GM11168 (cell line): ENCODE results near the gene IFT80.

ENCODE experiments used
- in situ Hi-C: fragments of 300-500 bp; cut with MboI; formaldehyde crosslinking; loops from one replicate; pipeline ENCODE4 v1.12.0; 2022; ENCODE audit warnings: low sequenced_read_pairs; ENCODE audit not compliant: unreplicated experiment

The IFT80 gene

DNA sequence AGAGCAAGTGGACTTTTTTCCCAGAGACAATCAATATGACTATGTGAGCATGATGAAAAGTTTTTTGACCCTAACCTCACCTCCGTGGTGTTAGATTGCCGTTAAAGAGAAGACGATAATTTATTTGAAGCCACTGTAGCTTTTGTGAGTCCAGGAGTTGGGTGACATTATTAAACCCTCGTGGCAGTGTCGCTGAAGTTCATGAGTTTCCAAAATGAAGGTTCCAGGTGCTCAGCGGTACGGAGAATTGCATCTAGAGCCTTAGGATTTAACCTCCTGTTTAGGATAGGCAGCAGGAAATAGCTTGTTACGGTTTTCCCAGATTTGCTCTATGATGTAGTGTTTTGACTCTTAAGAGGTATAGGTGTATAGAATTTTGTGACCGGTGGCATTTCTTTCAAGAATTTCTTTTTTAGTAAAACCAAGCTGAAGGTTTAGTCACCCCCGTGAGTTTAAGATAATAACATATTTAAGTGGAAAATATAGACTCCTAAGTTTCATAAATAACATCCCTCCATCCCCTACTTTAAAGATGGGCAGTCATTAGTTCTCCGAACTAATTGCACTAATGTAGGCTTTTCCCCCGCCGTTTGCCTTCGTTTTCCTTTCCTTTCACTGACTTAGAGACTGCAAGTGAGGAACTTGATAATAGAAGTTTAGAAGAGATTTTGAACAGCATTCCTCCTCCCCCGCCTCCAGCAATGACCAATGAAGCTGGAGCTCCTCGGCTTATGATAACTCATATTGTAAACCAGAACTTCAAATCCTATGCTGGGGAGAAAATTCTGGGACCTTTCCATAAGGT, 2.5 kb upstream of the IFT80 start:
- in situ Hi-C loops: no loop called here

DNA sequence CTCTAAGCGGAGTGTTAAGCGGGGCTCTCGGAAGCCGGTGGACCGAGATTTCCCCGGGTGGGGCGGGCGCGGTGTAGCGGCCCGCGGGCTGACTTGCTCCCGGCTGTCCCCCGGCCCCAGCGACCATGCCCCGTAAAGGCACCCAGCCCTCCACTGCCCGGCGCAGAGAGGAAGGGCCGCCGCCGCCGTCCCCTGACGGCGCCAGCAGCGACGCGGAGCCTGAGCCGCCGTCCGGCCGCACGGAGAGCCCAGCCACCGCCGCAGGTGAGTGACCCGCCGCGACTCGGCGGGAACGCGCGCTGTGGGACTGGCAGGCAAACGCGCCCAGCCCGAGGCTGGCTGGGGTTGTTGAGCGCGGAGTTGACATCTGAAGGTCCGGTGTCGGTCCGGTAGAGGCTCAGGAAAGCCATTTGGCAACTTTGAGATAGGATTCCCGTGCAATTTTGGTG, 1.7 kb upstream of the IFT80 start:
- in situ Hi-C loops: no loop called here

DNA sequence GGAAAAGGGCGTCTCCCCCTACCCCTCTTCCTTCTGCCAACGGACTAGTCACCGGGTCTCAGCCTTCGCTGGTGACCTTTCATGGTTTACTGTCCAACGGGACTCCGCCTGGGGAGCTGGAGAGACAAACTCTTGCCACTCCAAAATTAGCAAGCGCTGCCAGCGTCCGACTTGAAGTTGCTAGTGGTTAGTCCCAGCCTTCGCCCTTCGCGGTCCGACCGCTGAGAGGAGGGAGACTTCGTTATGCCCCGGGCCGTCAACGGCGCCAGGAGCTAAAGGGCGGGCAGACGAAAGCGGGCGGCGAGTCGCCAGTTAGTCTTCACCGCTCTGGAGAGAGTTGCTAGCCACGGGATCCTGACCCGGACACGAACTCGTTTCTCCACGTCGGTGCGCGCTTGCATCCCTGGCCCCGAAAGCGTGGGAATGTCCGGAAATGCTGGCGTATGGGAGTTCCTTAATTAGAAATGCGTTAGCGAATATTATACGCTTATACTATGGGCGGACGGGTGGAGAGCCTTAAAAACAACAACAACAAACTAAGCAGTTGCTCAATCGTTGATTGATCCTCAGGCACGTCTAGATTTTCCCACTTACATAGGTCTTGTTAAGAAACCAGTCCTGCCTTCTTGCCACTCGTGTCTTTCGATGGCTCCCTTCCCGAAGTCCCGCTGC, 1.1 kb upstream of the IFT80 start:
- in situ Hi-C loops: no loop called here

DNA sequence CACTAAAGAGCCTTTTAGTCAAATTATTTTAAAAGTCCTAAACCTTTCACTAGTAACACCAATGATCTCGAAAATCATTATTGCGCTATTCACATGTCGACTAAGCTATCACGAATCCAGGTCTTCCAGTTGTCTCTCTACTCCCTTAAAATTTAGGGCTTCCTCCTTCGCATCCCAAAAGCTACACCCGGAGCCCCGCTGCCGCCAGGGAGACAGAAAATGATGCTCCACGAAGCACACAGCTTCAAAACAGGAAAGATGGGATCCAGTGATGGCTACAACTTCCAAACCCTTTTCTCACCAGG, 253 bp downstream of the IFT80 start:
- in situ Hi-C loops: no loop called here

DNA sequence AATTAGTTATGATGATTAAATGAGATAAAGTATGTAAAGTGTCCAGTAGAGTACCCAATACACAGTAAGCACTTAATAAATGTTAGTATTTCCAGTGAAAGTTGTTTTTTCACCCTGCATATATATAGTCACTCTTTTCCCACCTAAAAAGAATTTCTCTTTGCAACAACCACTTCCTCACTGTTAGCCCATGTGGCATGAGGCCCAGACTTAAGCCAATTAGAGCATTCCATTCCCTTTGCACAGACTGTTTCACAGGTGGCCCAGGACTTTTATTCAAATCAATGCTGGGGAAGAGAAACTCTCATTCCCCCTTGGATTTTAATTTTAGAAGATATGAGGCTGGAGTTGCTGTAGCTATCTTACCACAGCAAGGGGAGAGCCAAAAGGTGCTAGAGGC, 3.7 kb downstream of the IFT80 start:
- in situ Hi-C loops: no loop called here

DNA sequence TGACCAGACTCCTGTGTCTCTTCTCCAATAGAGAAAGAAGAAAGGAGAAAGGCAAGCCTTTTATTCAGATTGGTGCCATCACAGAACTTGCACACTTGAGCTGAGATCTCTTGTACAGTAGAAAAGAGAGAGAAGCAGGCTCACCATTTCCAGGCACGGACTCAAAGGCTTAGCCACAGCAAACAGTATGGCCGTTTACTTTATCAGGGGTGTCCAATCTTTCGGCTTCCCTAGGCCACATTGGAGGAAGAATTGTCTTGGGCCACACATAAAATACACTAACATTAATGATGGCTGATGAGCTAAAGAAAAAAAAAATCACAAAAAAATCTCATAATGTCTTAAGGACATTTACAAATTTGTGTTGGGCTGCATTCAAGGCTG, 5.0 kb downstream of the IFT80 start:
- in situ Hi-C loops: no loop called here

DNA sequence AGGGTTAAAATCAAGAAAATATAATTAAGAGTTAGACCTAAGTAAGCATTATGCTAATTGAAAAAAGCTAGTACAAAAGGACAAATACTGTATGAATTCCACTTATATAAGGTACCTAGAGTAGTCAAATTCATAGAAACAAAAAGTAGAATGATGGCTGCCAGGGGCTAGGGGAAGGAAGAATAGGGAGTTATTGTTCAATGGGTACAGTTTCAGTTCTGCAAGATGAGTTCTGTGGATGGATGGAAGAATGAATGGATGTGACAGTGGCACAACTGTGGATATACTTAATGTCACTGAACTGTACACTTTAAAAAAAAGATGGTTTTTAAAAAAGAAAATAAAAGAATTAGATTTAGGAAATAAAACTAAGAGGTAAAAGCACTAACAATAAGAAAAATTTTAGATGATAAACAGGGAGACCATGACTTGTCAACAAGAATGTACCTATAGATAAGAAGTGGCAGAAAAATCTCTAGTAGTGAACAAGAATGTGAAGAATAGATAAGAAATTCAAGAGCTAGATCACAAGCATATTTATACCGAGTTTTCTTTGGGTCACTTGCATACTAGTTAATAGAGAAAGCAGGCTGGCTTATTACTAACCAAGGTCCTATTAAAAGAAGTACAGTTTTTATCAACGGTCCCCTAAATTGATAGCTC, 5.5 kb downstream of the IFT80 start:
- in situ Hi-C loops: no loop called here

DNA sequence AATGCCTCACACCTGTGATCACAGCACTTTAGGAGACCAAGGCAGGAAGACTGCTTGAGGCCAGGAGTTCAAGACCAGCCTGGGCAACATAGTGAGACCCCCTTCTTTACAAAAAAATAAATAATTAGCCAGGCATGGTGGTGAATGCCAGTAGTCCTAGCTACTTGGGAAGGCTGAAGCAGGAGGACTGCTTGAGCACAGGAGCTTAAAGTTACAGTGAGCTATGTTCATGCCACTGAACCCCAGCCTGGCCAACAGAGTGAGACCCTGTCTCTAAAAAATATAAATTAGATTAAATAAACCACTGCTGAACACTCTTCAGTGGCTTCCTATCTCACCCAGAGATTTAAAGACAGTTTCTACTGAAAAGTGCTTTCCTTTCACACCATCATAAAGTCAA, 6.2 kb downstream of the IFT80 start:
- in situ Hi-C loops: no loop called here

DNA sequence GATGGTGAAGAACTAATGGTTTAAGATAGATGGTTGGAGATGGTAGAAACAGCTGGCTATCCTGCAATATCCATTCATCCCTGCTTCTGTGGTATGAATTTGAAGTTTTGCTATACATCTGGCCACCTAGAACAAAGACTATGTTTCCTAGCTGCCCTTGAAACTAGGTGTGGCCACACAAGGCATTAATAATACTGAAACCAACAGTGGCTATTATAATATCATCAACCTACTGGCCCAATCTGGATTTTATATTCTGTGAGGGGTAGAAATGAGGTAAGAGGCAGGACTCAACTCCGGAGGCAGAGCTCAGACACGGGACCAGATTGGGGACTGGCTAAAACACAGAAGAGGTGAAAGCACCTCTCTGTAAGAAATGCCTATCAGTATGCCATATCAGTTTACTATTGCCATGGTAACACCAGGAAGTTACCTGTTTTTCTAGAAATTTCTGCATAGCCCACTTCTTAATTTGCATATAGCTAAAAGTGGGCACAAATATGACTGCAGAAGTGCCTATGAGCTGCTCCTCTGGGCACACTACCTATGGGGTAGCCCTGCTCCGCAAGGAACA, 8.4 kb downstream of the IFT80 start:
- in situ Hi-C loops: no loop called here

DNA sequence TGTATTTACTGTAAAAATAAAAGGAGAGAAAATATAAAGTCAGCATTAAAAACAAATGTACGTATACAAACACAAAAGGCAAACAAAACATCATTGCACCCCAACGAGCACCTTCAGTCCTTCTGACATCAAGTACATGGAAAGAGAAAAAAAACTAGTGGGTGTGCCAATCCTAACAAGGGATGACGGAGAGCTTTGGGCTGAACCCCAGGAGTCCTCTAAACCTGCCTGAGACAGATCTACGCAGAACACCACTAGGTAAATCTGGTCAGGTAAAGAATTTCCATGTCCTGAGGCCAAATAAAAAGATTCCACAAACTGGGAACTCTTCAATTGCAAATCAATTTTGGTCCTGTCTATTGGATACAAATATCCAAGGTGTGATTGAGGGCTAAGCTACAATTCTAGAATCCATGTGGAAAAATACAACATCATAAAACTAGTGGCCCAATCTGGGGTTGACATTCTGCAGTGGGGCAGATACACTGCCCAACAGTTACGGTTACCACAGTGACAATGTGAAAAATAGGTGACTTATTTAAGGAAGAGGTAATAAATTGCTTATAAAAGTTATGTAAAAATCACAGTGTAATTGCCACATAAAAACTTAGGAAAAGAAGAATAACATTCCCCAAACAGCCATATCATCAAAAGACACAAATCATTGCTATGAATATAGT, 14.2 kb downstream of the IFT80 start:
- in situ Hi-C loops: no loop called here

DNA sequence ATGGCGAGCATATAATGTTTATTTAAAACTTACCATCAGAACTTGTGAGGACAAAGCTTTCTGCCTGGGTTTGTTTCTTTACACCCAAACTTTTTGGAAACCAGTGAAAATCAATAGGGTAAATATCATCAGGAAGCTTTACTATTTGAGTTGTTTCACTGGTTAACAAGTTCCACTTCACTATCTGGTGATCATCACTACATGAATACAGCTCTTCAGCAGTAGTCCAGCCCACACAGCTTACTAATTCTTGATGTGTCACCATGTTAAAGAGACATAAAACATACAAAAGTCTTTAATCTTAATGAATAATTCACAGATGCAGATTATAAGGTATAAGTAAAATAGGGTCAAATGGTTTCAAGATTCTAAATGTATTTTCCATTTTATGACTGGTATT, 17.6 kb downstream of the IFT80 start:
- in situ Hi-C loops: no loop called here

DNA sequence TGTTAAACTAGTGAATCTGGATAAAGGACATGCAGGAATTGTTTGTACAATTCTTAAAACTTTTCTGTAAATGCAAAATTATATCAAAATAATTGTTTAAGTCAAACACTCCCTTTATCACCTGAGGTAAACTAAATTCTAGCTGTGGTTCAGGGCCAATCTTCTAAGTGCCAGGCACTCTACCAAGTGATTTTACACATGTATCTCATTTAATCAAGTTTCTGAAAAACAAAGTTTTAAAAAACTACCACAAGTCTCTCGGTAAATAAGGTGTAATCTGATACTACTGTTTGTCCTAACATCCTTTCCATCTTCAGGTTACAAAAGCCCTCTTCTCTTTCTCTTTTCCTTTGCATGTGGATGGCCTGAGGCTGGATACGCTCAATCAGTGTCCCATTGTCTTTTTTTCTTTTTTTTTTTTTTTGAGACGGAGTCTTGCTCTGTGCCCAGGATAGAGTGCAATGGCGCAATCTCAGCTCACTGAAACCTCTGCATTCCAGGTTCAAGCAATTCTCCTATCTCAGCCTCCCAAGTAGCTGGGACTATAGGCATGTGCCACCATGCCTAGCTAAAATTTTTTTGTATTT, 19.3 kb downstream of the IFT80 start:
- in situ Hi-C loops: no loop called here

DNA sequence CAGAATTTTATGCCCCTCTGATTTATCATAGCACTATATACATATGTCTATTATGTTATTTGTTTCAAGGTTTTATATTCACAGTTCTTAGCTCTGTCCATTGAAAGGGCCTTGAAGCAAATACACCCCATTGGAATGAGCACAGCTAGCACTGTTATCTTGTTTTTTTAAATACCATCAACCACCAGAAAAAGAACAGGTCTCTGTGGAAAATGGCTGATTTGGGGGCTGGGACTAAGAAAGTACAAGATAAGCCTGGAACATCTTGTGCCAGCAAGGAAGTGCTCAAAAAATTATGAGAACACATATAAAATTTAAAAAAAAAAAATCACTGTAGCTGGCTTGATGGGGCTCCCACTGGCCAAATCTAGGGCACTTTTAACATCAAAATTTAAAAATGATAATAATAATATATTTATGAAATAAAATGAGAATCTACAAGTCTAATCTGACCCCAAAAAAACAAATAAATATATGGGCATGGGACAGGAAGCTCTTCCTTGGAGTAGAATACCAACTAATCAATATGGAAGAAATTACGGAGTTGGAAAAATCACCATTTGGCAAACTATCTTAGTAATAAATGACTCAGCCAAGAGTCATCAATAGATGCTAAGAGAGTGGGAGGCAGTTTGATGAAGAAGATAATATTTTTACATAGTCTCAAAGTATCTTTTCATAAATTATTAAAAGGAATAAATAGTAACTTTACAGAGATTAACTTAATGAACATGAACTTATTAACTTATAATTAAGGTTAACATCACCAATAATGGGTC, 20.5 kb downstream of the IFT80 start:
- in situ Hi-C loops: no loop called here

DNA sequence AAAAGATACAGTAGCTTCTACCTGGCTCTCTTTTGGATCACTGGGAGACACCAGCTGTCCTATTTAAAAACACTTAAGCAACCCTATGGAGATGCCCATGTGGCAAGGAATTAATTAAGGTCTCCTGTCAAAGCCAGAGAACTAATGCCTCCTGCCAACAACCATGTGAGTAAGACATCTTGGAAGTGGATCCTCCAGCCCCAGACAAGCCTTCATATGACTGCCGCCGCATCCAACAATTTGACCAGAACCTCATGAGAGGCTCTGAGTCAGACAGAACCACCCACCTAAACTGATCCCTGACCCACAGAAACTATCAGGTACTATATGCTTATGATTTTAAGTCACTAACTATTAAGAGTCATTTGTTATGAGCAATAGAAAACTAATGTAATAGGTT, 22.3 kb downstream of the IFT80 start:
- in situ Hi-C loops: no loop called here

DNA sequence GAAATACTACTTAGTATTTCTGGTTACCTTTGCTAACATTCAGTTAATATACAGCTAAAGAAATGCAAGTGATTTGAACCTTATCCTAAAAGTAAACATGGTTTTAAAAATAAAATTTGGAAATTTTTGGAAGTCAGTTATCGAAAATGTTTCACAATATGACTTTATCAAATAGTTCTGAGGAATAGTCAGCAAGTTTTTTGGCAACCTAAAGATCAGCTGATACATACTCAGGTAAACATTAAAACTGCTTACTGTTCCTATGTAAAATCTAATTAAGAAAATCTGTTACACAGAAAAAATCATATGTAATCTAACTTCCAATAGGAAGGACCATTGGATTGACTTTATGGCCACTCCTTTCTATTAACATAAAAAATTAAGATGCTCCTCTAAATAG, 24.1 kb downstream of the IFT80 start:
- in situ Hi-C loops: no loop called here

DNA sequence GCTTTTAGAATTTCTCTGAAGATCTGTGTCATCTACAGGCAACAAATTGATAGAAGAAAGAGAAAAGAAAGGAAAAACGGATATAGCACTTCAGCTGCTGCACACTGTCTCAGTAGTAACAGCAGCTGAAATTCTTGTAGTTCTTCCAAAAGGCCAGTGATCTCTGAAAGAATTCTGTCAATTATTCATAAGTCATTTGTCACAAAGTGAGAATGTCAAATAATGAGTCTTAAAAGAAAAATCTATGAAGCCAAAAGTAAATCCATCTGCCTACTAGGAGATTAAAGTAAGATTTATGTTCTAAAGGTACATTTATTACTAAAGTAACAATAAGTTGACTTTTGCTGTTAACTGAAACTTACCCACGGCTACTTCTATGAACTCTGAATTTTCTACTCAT, 24.6 kb downstream of the IFT80 start:
- in situ Hi-C loops: no loop called here

DNA sequence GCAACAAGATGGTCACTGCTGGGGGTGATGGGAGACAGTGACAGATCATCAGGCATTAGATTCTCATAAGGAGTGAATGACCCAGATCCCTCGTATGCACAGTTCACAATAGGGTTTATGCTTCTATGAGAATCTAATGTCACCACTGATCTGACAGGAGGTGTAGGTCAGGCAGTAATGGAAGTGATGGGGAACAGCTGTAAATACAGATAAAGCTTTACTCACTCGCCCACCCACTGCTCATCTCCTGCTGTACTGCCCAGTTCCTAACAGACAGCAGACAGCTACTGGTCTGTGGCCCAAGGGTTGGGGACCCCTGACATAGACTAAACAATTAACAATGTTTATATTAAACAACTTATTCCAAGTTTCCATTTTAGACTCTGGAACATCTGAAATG, 25.4 kb downstream of the IFT80 start:
- in situ Hi-C loops: no loop called here

DNA sequence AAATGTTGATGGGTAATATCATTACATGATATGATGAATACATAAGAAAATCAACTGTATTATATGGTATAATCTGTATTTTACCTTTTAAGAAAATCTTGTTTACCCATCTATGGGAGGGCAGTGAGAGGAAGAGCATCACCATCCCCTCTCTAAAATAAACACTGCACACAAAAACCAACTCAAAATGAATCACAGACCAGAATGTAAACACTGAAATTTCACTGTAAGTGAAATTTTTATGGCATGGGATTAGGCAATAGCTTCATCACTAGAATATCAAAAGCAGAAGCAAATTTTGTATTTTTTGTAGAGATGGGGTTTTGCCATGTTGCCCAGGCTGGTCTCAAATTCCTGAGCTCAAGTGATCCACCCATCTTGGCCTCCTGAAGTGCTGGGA, 26.2 kb downstream of the IFT80 start:
- in situ Hi-C loops: no loop called here

DNA sequence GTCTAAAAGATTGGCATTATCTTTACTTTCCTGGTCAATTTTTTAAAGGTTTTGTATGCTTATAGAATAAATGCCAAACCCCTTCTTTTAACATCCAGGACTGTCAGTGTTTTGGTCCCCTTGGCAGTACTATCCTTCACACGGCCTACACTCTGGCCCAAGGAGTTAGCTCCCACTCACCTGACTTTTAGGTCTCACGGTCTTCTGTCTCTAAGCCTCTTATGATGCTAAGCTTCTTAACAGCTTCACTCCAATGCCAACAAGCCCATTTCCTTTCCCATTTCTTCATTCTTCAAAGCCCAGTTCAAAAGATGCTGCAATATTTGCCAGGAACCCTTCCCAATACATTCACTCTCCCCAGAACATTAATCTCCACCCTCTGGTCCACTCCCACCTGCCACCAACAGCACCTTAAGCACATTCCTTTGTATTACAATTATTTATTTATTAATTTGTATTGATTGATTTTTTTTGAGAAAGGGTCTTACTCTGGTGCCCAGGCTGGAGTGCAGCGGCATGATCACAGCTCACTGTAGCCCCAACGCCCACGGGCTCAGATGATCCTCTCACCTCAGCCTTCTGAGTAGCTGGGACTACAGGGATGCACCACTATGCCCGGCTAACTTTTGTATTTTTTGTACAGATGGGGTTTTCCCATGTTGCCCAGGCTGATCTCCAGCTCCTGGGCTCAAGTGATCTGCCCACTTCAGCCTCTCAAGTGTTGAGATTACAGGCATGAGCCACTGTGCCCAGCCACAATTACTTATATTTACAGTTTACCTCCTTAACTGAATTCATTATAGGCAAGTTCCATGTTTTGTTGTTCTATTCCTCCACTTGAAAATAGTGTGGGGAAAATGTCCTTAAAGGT, 27.8 kb downstream of the IFT80 start:
- in situ Hi-C loops: no loop called here
